BLaER1 treated with 17β-estradiol and CSF1 and Interleukin-3, amounts not matched to agents 10 nM and 100 nM (cell line): ENCODE measurements around the gene ACTL6B.

Source experiments
- H3K27ac ChIP-seq, 11 experiments: shearing (Covaris generic); formaldehyde crosslinking; 2 replicates each; pipeline ENCODE4 v1.8.1; 2022
- H3K27me3 ChIP-seq, 11 experiments: shearing (Covaris generic); formaldehyde crosslinking; 2 replicates each; pipeline ENCODE4 v1.8.1; 2022
- H3K36me3 ChIP-seq, 11 experiments: shearing (Covaris generic); formaldehyde crosslinking; 2 replicates each; pipeline ENCODE4 v1.8.1; 2022
- H3K4me1 ChIP-seq, 10 experiments: shearing (Covaris generic); formaldehyde crosslinking; 2 replicates each; pipeline ENCODE4 v1.8.1; 2022
- H3K4me2 ChIP-seq, 11 experiments: shearing (Covaris generic); formaldehyde crosslinking; 2 replicates each; pipeline ENCODE4 v1.8.1; 2022
- H3K4me3 ChIP-seq, 10 experiments: shearing (Covaris generic); formaldehyde crosslinking; 2 replicates each; pipeline ENCODE4 v1.8.1; 2022
- H3K9ac ChIP-seq, 11 experiments: shearing (Covaris generic); formaldehyde crosslinking; 2 replicates each; pipeline ENCODE4 v1.8.1; 2022
- H3K9me3 ChIP-seq, 11 experiments: shearing (Covaris generic); formaldehyde crosslinking; replicated peaks in 1 of 11; 2 replicates each; pipeline ENCODE4 v1.8.1; 2022
- H4K20me1 ChIP-seq, 11 experiments: shearing (Covaris generic); formaldehyde crosslinking; 2 replicates each; pipeline ENCODE4 v1.8.1; 2022
- Cebpa-rat ChIP-seq, 11 experiments: shearing (Covaris generic); IDR thresholded peaks; 2 replicates each; pipeline ENCODE4 v1.8.1; 2022

The ACTL6B gene

DNA sequence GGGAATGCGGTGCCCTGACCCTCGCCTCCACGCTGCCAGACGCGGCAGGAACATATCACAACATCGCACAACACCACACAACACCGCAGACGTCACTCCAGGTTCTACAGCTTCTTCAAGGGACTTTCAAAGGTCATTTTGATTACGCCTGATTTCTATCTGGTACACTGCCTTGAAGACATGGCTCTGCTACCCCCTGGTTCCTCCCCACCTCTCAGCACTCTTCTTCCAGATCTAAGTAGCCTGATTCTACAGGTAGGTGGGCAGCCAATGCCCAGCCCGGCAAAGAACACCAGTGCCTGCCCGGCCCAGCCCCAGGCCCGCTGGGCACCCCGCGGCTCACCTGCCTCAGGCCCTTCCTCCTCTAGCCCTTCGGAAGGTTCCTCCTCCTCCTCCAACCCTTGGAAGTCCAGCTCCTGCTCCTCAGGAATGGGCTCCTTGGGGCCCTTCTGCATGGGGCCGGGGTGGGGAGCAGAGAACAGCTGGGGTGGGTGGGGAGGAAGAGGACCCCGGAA lies 29.4 kb upstream of the ACTL6B start:
- peaks cover 79 to 92% (median 84%) of the 10 kb centered on the region in 11 experiments for H3K36me3 ChIP-seq
- H3K4me2 ChIP-seq = no peak overlapping the region
- no peak for TF ChIP-seq Cebpa-rat (IDR thresholded peaks at IDR 0.05)
- no peak overlapping the region for H3K9ac ChIP-seq
- H3K9me3 ChIP-seq = no peaks in the 10 kb centered on the region
- H3K27me3 ChIP-seq = no peaks in the 10 kb centered on the region
- H4K20me1 ChIP-seq = peaks cover 87 to 100% (median 95%) of the 10 kb centered on the region in 11 experiments
- no peak overlapping the region for H3K27ac ChIP-seq
- peaks cover 25 to 44% (median 28%) of the 10 kb centered on the region in 10 experiments for H3K4me1 ChIP-seq
- H3K4me3 ChIP-seq = no peak overlapping the region

DNA sequence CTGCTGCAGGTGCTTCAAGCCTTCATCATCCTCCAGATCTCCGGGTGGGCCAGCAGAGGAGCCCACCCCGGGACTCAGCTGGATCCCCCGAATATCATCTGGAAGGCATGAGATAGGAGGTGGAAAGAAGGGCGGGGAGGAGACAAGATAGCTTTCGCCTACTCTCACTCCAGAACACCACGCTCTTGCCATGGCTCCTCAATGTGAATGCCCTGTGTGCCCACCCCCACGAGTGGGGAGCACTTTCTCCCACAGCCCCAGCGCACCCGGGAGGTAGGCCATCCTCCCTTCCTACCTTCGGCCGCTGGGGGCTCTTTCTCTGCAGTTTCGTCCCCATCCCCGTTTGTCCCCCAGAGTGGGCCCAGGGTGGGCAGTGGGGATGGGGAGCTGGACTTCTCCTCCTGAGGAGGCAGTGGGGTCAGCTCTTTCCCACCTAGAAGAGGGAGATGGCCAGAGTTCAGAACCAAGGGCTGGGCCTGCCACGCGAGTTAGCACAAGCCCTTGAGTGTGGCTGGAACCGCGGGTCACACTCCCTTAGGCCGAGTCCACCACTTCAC lies 28.9 kb upstream of the ACTL6B start:
- Histone ChIP-seq H4K20me1 (peaks cover 87 to 100% (median 95%) of the 10 kb centered on the region in 11 experiments), H3K27ac (no peak overlapping the region), H3K36me3 (peaks cover 84 to 92% (median 89%) of the 10 kb centered on the region in 11 experiments), H3K9ac (no peak overlapping the region; a peak in 1 of 22 replicates), H3K4me3 (no peak overlapping the region), H3K4me1 (peaks cover 19 to 44% (median 23%) of the 10 kb centered on the region in 10 experiments), H3K27me3 (no peaks in the 10 kb centered on the region), H3K4me2 (no peak overlapping the region), H3K9me3 (no peaks in the 10 kb centered on the region)
- TF ChIP-seq Cebpa-rat (IDR thresholded peaks at IDR 0.05) = no peak

DNA sequence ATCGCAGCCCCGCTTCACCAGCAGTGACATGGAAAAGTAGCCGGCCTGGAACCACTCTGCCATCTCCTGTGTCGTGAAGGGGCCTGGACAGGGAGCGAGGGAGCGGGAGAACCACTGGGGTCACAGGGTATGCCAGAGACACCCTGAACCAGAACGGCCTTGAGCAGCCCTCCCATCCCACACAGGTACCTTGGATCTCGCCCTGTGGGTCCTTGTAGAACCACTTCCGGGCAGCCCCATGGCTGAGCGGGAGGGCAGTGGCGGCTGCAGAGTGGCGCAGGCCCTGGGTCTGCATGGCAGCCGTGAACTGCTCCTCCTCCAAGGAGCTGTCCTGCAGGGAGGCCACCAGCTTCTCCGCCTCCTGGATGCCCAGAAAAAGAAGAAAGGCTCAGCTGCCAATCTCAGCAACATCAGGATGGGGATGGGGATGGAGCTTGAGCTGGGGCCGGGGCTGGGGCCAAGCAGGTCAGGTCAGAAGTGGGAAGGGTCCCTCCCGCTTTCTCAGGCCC lies 28.3 kb upstream of the ACTL6B start:
- H3K27me3 ChIP-seq = no peaks in the 10 kb centered on the region
- TF ChIP-seq Cebpa-rat (IDR thresholded peaks at IDR 0.05) = no peak
- H3K9me3 ChIP-seq = no peaks in the 10 kb centered on the region
- H3K9ac ChIP-seq = no peak overlapping the region; a peak in 1 of 22 replicates
- H3K4me3 ChIP-seq = no peak overlapping the region
- H4K20me1 ChIP-seq = peaks cover 87 to 100% (median 95%) of the 10 kb centered on the region in 11 experiments
- H3K36me3 ChIP-seq = peaks cover 90 to 98% (median 95%) of the 10 kb centered on the region in 11 experiments
- no peak overlapping the region for H3K27ac ChIP-seq
- no peak overlapping the region for H3K4me2 ChIP-seq
- peaks cover 14 to 44% (median 20%) of the 10 kb centered on the region in 10 experiments for H3K4me1 ChIP-seq

- Histone ChIP-seq H3K27ac (no peak overlapping the region), H3K9ac (no peak overlapping the region), H3K4me1 (peaks cover 7 to 44% (median 14%) of the 10 kb centered on the region in 10 experiments), H4K20me1 (peaks cover 87 to 100% (median 95%) of the 10 kb centered on the region in 11 experiments), H3K4me2 (no peak overlapping the region), H3K4me3 (no peak overlapping the region), H3K36me3 (peaks cover 97 to 100% (median 99%) of the 10 kb centered on the region in 11 experiments), H3K9me3 (no peaks in the 10 kb centered on the region), H3K27me3 (no peaks in the 10 kb centered on the region)
- no peak for TF ChIP-seq Cebpa-rat (IDR thresholded peaks at IDR 0.05)
These were observed 27.6 kb upstream of the ACTL6B start for GRCh38 chr7:100683659-100684533.

GRCh38 chr7:100682991-100683658 lies 26.9 kb upstream of the ACTL6B start:
- Histone ChIP-seq H3K4me2 (no peak overlapping the region), H3K4me3 (no peak overlapping the region), H4K20me1 (peaks cover 87 to 100% (median 95%) of the 10 kb centered on the region in 11 experiments), H3K27me3 (no peaks in the 10 kb centered on the region), H3K9me3 (no peaks in the 10 kb centered on the region), H3K36me3 (peaks cover 97 to 100% (median 99%) of the 10 kb centered on the region in 11 experiments), H3K4me1 (peaks cover 0 to 44% (median 12%) of the 10 kb centered on the region in 10 experiments; a peak in 14 of 20 replicates), H3K27ac (no peak overlapping the region), H3K9ac (no peak overlapping the region)
- TF ChIP-seq Cebpa-rat (IDR thresholded peaks at IDR 0.05) = no peak

DNA sequence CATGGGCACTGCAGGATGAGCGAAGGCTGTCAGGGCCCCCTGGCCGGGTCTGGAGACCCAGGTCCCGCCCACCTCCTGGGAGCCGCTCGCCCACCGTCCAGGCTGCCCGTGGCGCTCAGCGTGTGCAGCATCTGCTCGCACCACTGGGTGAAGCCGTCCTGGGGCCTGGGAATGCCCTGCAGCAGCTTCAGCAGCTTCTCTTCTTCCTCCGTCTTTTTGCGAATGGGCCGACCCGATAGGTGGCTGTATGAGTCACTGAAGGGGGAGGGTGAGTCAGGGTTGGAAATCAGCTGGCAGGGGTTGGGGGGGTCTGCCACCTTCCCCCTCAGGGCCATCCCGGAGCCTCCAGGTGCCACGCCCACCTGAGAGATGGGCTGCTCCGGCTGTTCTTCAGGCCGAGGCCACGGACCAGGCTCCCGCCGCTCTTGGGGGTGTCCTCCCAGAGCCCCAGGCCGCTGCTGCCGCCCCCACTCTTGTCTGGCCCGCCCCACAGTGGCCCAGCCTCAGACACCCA lies 26.0 kb upstream of the ACTL6B start:
- Histone ChIP-seq H4K20me1 (peaks cover 89 to 100% (median 96%) of the 10 kb centered on the region in 11 experiments), H3K27ac (no peak overlapping the region), H3K9ac (no peak overlapping the region), H3K4me2 (no peak overlapping the region), H3K9me3 (no peaks in the 10 kb centered on the region), H3K4me1 (peaks cover 5 to 46% (median 18%) of the 10 kb centered on the region in 10 experiments; a peak in 19 of 20 replicates), H3K27me3 (no peaks in the 10 kb centered on the region), H3K36me3 (peaks cover 98 to 100% (median 100%) of the 10 kb centered on the region in 11 experiments), H3K4me3 (no peak overlapping the region)
- TF ChIP-seq Cebpa-rat (IDR thresholded peaks at IDR 0.05) = no peak

DNA sequence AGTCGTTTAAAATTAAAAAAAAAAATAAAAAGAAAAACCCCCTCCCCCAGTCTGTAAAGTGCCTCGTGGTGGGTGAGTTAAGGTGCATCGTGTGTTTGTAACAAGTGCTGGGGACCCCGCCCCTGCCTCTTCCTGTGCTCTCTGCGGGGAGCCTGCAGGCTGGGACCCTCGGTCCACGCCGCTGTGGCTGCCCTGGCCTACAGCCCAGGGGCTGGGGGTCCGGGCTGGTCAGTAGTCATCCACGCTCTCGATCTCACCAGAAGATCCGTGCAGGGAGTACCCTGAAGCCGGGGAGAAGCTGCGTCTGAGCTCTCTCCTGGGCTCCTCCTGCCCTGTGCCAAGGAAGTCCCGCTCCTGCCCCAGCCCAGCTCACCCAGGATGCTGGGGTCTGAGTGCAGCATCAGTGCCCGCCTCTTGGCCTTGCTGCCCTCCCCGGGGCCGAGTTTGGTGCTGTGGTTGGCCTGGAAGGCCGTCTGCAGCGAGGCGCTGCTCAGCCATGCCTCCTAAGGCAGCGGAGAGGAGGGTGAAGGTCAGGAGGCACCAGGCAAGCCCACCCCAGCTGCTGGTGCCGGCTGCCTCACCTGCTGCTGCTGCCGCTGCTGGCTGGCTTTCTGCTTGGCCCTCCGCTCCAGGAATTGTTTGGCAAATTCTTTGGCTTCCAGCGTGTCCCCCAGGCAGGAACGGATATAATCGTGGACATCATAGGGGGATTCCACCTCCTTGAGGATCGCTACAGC lies 25.4 kb upstream of the ACTL6B start:
- Histone ChIP-seq H3K27me3 (no peaks in the 10 kb centered on the region), H3K4me2 (no peak overlapping the region), H3K27ac (no peak overlapping the region), H3K36me3 (peaks cover 98 to 100% (median 100%) of the 10 kb centered on the region in 11 experiments), H3K4me3 (no peak overlapping the region), H3K9me3 (no peaks in the 10 kb centered on the region), H3K4me1 (peaks cover 7 to 52% (median 25%) of the 10 kb centered on the region in 10 experiments; a peak in 19 of 20 replicates), H3K9ac (no peak overlapping the region), H4K20me1 (peaks cover 89 to 100% (median 96%) of the 10 kb centered on the region in 11 experiments)
- no peak for TF ChIP-seq Cebpa-rat (IDR thresholded peaks at IDR 0.05)
